ENCODE measurements around the gene FICD.

The FICD gene

GRCh38 chr12:108565146-108565545 is 50.1 kb downstream of the FICD start:
- no peak for DNase-seq (ENCODE audit: low read depth in 2 of 3, low spot score in 1 of 3)

DNA sequence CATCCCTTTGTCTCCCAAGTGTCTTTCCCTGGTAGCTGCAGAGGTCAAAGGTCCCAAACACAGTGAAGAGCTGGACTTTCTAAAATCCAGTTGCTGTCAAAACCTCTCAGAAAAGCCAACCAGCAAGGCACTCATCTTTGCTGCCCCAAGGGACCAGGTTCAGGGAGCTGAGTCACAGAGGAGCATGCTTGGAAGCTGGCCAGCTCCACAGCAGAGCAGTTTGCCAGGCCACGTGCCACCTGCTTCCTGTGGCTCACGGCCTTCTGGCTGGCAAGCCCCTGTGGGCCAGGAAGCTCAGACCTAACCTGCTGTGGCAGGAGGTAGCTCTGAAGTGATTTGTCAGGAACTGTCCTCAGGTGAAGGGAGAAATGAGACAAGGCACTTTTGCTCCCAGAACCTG is 50.9 kb downstream of the FICD start:
- peak in 2 of 3 donors; percentile 43 to 54 for DNase-seq (ENCODE audit: low read depth in 2 of 3, low spot score in 1 of 3)

GRCh38 chr12:108566452-108566851 is 51.4 kb downstream of the FICD start:
- no peak for DNase-seq (ENCODE audit: low read depth in 2 of 3, low spot score in 1 of 3)

GRCh38 chr12:108567406-108568337 is 52.6 kb downstream of the FICD start:
- DNase-seq (ENCODE audit: low read depth in 2 of 3, low spot score in 1 of 3) = no peak

- DNase-seq (ENCODE audit: low read depth in 2 of 3, low spot score in 1 of 3) = peak; percentile 50 to 56 (median 53)
Measured at GRCh38 chr12:108568338-108569154, 53.5 kb downstream of the FICD start.

All from stimulated activated CD4-positive, alpha-beta T cell treated with anti-CD3 and anti-CD28 coated beads, Interleukin-12 subunit alpha, Interleukin-12 subunit beta, amount 100 ng/mL, for 48 hours (primary cell).